Nephron (organoid): ENCODE measurements around the gene SBF2.

Source experiments
- H3K27ac Mint-ChIP-seq, 3 experiments: 2 replicates each; pipeline ENCODE4 v1.8.0; 2020; ENCODE audit warnings: mixed read lengths in 3 of 3, mild to moderate bottlenecking in 2 of 3, moderate library complexity in 1 of 3
- H3K27me3 Mint-ChIP-seq: 2 replicates; pipeline ENCODE4 v1.8.0; 2021; ENCODE audit warnings: low read depth, mild to moderate bottlenecking, moderate library complexity, mixed read lengths
- H3K36me3 Mint-ChIP-seq: 2 replicates; pipeline ENCODE4 v1.8.0; 2020; ENCODE audit warnings: low read depth, mixed read lengths
- H3K4me1 Mint-ChIP-seq: 2 replicates; pipeline ENCODE4 v1.8.0; 2020; ENCODE audit warnings: mixed read lengths
- H3K4me3 Mint-ChIP-seq, 3 experiments: 2 replicates each; pipeline ENCODE4 v1.8.0; 2020; ENCODE audit warnings: mild to moderate bottlenecking in 3 of 3, mixed read lengths in 3 of 3, moderate library complexity in 2 of 3
- H3K9me3 Mint-ChIP-seq: 2 replicates; pipeline ENCODE4 v1.8.0; 2020; ENCODE audit warnings: mixed read lengths
- TF ChIP-seq, protein P1 (sequence below), 3 experiments: fragments of 200-600 bp; sonication (generic); IDR thresholded peaks; one replicate each; pipeline ENCODE4 v1.5.0; 2021; ENCODE audit warnings: antibody characterized with exemption in 3 of 3; ENCODE audit not compliant: unreplicated experiment in 3 of 3

Gene SBF2

DNA sequence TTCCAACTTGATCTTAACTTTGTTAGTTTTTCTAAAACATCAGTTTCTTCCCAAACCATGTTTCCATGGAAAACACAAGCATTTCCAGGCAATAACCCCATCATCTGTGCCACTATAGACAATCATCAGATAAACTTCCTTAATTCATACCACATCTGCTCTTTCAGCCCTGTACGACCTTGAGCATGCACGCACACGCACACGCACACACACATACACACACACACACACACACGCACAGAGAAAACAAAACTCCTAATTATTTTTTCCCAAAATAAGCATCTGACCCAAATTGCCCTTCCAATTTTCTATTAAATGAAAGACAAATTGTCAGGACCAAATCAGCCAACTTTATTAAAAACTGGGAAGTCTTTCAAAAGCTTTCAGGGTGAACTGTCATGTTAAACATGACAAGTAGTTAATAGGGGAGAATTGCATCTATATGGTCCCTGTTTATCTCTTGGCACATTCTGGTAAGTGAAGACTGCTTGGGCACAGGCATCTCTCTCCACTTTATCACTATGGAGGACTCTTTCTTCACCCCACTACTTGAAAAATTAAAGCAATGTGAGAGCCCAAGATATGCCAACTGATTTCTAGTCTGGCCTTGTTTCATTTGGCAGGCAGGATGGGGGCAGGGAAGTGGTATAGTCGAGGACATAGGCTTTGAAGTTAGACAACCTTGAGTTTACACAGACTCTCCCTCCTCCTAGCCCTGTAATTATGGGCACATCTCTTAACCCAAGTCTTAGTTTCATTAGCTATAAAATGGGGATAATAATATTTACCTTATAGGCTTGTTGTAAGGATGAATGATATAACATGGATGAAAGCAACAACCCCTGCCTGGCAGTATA is 25.9 kb upstream of the SBF2 start:
- H3K27me3 Mint-ChIP-seq, result no peaks in the 10 kb centered on the region
- peaks cover 56% of the 10 kb centered on the region for H3K4me1 Mint-ChIP-seq
- H3K27ac Mint-ChIP-seq, result peak overlapping the region in 2 of 3 experiments; percentile 3 to 41
- TF ChIP-seq, protein P1, sequence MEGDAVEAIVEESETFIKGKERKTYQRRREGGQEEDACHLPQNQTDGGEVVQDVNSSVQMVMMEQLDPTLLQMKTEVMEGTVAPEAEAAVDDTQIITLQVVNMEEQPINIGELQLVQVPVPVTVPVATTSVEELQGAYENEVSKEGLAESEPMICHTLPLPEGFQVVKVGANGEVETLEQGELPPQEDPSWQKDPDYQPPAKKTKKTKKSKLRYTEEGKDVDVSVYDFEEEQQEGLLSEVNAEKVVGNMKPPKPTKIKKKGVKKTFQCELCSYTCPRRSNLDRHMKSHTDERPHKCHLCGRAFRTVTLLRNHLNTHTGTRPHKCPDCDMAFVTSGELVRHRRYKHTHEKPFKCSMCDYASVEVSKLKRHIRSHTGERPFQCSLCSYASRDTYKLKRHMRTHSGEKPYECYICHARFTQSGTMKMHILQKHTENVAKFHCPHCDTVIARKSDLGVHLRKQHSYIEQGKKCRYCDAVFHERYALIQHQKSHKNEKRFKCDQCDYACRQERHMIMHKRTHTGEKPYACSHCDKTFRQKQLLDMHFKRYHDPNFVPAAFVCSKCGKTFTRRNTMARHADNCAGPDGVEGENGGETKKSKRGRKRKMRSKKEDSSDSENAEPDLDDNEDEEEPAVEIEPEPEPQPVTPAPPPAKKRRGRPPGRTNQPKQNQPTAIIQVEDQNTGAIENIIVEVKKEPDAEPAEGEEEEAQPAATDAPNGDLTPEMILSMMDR (IDR thresholded peaks at IDR 0.05; ENCODE audit: unreplicated experiment in 3 of 3), result no peak
- no peak overlapping the region for H3K4me3 Mint-ChIP-seq
- no peaks in the 10 kb centered on the region for H3K9me3 Mint-ChIP-seq
- no peaks in the 10 kb centered on the region for H3K36me3 Mint-ChIP-seq

DNA sequence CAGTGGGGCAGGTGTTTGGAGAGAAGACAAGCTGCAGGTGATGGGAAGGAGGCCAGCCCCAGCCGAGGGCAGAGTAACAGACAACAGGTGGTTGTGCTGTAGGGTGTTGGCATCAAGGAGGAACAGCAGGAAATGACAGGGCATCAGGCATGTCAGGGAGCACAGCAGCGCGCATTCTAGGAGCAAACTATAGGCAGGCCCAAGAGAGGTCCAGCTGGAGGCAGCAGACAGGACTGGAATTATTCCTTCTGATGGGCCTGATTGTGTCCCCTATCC is 24.4 kb upstream of the SBF2 start:
- H3K4me1 Mint-ChIP-seq, result peaks cover 50% of the 10 kb centered on the region
- H3K4me3 Mint-ChIP-seq, result no peak overlapping the region
- TF ChIP-seq, protein P1 (IDR thresholded peaks at IDR 0.05; ENCODE audit: unreplicated experiment in 3 of 3), result no peak
- no peaks in the 10 kb centered on the region for H3K27me3 Mint-ChIP-seq
- no peaks in the 10 kb centered on the region for H3K9me3 Mint-ChIP-seq
- peak overlapping the region in 2 of 3 experiments; percentile 34 to 42 for H3K27ac Mint-ChIP-seq
- H3K36me3 Mint-ChIP-seq, result no peaks in the 10 kb centered on the region

DNA sequence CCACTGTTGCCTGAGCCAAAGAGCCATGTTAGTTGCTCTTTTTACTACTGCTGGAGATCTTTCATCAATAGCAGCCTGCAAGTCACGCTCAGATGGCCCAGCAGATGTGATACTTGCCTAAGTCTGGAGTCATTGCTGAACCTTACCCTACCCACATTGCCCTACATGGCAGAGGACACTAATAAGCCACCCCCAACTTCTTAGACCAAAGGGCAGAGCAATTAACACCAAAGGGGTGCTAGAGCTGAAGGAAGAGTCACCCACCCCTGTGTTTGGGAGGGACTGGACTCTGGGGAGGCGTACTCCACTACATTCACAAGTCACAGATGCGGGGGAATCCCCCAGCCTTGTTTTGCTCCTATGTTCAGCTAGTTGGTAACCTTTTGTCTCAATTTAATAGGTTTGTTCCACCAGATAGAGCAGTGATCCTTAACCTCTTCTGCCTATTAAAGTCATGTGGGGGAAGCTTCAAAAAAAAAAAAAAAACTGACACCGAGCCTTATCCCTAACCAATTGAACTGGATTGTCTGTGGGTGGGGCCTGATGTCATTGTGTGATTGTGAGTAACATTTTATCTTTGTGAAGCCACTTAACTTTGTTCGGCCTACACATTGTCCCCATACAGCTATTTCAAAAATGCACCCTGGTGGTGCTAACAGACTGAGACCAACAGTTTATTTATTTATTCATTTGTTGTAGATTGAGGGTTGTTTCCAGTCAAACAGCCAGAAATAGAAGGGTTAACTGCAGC is 23.9 kb upstream of the SBF2 start:
- Mint-ChIP-seq H3K27me3 (no peaks in the 10 kb centered on the region), H3K27ac (peak overlapping the region; percentile 79 to 85 (median 79)), H3K36me3 (no peaks in the 10 kb centered on the region), H3K4me3 (no peak overlapping the region), H3K4me1 (peaks cover 45% of the 10 kb centered on the region), H3K9me3 (no peaks in the 10 kb centered on the region)
- TF ChIP-seq, protein P1 (IDR thresholded peaks at IDR 0.05; ENCODE audit: unreplicated experiment in 3 of 3), result no peak

- Mint-ChIP-seq H3K27ac (peak overlapping the region; percentile 79 to 85 (median 79)), H3K4me3 (no peak overlapping the region), H3K27me3 (no peaks in the 10 kb centered on the region), H3K4me1 (peaks cover 39% of the 10 kb centered on the region), H3K9me3 (no peaks in the 10 kb centered on the region), H3K36me3 (no peaks in the 10 kb centered on the region)
- TF ChIP-seq, protein P1 (IDR thresholded peaks at IDR 0.05; ENCODE audit: unreplicated experiment in 3 of 3), result no peak
Observed at GRCh38 chr11:10317151-10317755, 23.2 kb upstream of the SBF2 start.

DNA sequence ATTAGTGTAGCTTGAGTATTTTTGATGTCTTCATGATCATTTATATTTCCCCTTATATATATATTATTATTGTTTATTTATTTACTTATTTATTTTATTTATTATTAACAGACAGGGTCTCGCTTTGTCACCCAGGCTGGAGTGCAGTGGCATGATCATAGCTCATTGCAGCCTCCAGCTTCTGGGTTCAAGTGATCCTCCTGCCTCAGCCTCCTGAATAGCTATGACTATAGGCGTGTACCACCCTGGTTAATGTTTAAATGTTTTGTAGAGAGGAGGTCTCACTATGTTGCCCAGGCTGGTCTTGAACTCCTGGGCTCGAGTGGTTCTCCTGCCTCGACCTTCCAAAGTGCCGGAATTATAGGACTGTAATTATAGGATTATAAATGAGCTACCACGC is 21.1 kb upstream of the SBF2 start:
- Mint-ChIP-seq H3K27ac (no peak overlapping the region), H3K9me3 (no peaks in the 10 kb centered on the region), H3K4me3 (no peak overlapping the region), H3K36me3 (no peaks in the 10 kb centered on the region), H3K27me3 (peaks cover 4% of the 10 kb centered on the region), H3K4me1 (peaks cover 31% of the 10 kb centered on the region)
- TF ChIP-seq, protein P1 (IDR thresholded peaks at IDR 0.05; ENCODE audit: unreplicated experiment in 3 of 3), result no peak
